ENCODE measurements around the gene BMP7. TPM values are rescaled to one million over a fixed set of nuclear protein-coding genes. Genes with fewer than 3 reads are reported as not detected.

The BMP7 gene
- total RNA-seq, 1 donor from 2014 or later: 17.2 TPM

GRCh38 chr20:57308451-57309271 is 42.2 kb upstream of the BMP7 start:
- Histone ChIP-seq H3K27ac (no peak overlapping the region), H3K4me3 (no peak overlapping the region), H3K9me3 (no peaks in the 10 kb centered on the region), H3K4me1 (peaks cover 26% of the 10 kb centered on the region), H3K27me3 (no peaks in the 10 kb centered on the region), H3K36me3 (no peaks in the 10 kb centered on the region)
- DNase-seq (ENCODE audit: extremely low spot score in 2 of 2): no peak
- intact Hi-C loops (cut with DNase I): no loop called here
- TF ChIP-seq POLR2AphosphoS5 (IDR thresholded peaks at IDR 0.05; ENCODE audit: insufficient read depth in 1 of 2, low read depth in 1 of 2) (no peak), CTCF (IDR thresholded peaks at IDR 0.05) (no peak), POLR2A (IDR thresholded peaks at IDR 0.05) (no peak)

GRCh38 chr20:57306747-57307146 is 40.3 kb upstream of the BMP7 start:
- no peak for DNase-seq (ENCODE audit: extremely low spot score in 2 of 2)
- no peak overlapping the region for H3K27ac ChIP-seq

GRCh38 chr20:57301026-57301425 is 34.6 kb upstream of the BMP7 start:
- Histone ChIP-seq H3K27me3 (no peaks in the 10 kb centered on the region), H3K4me3 (no peak overlapping the region), H3K4me1 (peaks cover 2% of the 10 kb centered on the region), H3K27ac (no peak overlapping the region), H3K36me3 (no peaks in the 10 kb centered on the region), H3K9me3 (no peaks in the 10 kb centered on the region)
- TF ChIP-seq POLR2A (IDR thresholded peaks at IDR 0.05) (no peak), CTCF (IDR thresholded peaks at IDR 0.05) (no peak), POLR2AphosphoS5 (IDR thresholded peaks at IDR 0.05; ENCODE audit: insufficient read depth in 1 of 2, low read depth in 1 of 2) (no peak)
- intact Hi-C loops (cut with DNase I): no loop called here
- DNase-seq (ENCODE audit: extremely low spot score in 2 of 2): no peak

More at GRCh38 chr20:57306747-57307146, 40.3 kb upstream of the BMP7 start:
- no peak overlapping the region for H3K4me3 ChIP-seq
- H3K27me3 ChIP-seq: no peaks in the 10 kb centered on the region
- peaks cover 26% of the 10 kb centered on the region for H3K4me1 ChIP-seq
- H3K36me3 ChIP-seq: no peaks in the 10 kb centered on the region
- H3K9me3 ChIP-seq: no peaks in the 10 kb centered on the region
- intact Hi-C loops (cut with DNase I): no loop called here
- no peak for TF ChIP-seq CTCF (IDR thresholded peaks at IDR 0.05)
- TF ChIP-seq POLR2AphosphoS5 (IDR thresholded peaks at IDR 0.05; ENCODE audit: insufficient read depth in 1 of 2, low read depth in 1 of 2): peak in 1 of 2 donors; percentile 21

GRCh38 chr20:57298457-57298856 is 32.0 kb upstream of the BMP7 start:
- Histone ChIP-seq H3K27ac (no peak overlapping the region), H3K27me3 (no peaks in the 10 kb centered on the region), H3K4me1 (no peaks in the 10 kb centered on the region), H3K9me3 (no peaks in the 10 kb centered on the region), H3K36me3 (no peaks in the 10 kb centered on the region), H3K4me3 (no peak overlapping the region)
- intact Hi-C loops (cut with DNase I): no loop called here
- TF ChIP-seq CTCF (IDR thresholded peaks at IDR 0.05) (no peak), POLR2A (IDR thresholded peaks at IDR 0.05) (no peak), POLR2AphosphoS5 (IDR thresholded peaks at IDR 0.05; ENCODE audit: insufficient read depth in 1 of 2, low read depth in 1 of 2) (no peak)
- no peak for DNase-seq (ENCODE audit: extremely low spot score in 2 of 2)

DNA sequence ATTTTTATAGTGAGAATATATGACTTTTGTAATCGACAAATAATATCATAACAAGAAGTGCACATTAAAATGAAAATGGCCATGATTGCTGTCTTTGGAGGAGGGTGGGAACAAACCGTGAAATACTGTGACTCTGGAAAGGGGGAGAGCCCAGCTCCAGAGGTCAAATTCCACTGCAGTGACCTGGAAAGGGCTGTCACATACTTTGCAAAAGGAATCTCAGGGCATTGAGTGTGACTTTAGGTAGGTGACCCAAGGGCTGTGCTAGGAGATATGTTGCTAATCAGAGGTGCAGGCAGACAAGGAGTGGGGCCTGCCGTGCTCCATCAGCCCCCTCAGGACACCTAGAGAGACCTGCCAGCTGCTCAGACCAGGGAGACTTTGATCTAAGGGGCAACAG is 28.1 kb upstream of the BMP7 start:
- DNase-seq (ENCODE audit: extremely low spot score in 2 of 2): no peak
- H3K27me3 ChIP-seq: no peaks in the 10 kb centered on the region
- no peaks in the 10 kb centered on the region for H3K36me3 ChIP-seq
- no peak overlapping the region for H3K4me3 ChIP-seq
- no peaks in the 10 kb centered on the region for H3K9me3 ChIP-seq
- H3K4me1 ChIP-seq: no peaks in the 10 kb centered on the region
- H3K27ac ChIP-seq: no peak overlapping the region
- TF ChIP-seq POLR2AphosphoS5 (IDR thresholded peaks at IDR 0.05; ENCODE audit: insufficient read depth in 1 of 2, low read depth in 1 of 2) (no peak), CTCF (IDR thresholded peaks at IDR 0.05) (no peak), POLR2A (IDR thresholded peaks at IDR 0.05) (no peak)
- intact Hi-C loops (cut with DNase I): no loop called here
